ENCODE data around the gene SLC43A3.
"Not testable (repeated sequence)": the region's sequence is repeated elsewhere in the genome, so short reads cannot be mapped to it uniquely, and the experiment has no call there.

SLC43A3 gene

DNA sequence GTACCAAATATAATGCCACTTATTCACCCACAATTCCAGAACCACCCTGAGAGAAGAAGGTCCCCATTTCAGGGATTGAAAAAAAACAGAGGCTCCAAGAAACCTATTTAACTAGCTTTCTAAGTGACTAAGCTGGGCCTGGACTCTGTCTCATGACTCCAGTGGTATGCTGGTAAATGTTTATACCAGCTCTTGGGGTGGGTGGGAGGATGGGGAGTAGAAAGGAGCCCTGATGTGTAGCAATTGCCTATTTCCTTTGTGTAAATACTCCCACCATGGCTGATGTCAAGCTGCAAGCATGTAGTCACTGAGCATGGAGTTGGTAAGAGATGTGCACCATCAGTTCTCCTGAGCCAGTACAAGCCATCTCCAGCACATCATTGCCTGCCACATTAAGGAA is 48.7 kb downstream of the SLC43A3 start:
- DNase-seq (ENCODE audit: insufficient read length, low spot score) (no peak), FAIRE-seq (no peak)
- no peak for TF ChIP-seq POLR2A (IDR thresholded peaks at IDR 0.05; ENCODE audit: low read depth, low read length)

- no peak for TF ChIP-seq POLR2A (IDR thresholded peaks at IDR 0.05; ENCODE audit: low read depth, low read length)
- FAIRE-seq (no peak), DNase-seq (ENCODE audit: insufficient read length, low spot score) (no peak)
Measured at GRCh38 chr11:57377107-57377506, 49.8 kb downstream of the SLC43A3 start.

DNA sequence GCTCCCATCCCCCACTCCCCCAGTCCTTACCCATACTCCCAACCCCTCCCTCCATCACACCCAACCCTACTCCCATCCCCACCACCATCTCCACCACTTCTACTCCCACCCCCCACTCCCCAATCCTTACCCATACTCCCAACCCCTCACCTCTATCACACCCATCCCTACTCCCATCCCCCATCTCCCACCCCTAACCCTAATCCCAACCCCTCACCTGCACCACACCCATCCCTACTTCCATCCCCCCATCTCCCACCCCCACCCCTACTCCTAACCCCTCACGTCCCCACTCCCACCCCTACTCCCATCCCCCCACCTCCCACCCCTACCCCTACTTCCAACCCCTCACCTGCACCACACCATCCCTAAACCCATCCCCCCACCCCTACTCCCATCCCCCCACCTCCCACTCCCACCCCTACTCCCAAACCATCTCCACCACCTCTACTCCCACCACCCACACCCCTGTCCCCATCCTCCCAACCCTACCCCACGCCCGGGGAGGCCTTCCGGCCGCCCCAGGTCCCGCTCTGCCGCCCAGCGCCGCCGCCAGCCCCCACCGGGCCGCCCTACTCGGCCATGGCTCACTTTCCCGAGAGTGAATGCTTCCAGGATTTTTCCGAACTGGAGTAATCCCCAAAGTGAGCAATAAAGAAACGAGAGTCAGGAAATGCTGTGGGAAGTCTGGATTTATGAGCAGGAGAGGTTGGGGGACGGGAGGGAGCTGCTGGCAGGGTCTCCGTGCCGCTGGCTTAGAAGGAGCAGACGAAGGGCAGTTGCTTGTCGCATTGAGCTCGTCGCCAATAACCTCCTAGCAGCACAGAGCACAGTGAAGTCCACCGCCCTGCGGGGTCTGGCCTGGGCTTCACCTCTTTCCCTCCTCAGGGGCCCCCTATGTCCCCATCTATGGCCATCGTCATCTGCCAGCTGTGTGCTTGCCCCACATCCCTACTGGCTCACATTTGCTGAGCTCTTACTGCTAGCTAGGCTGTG is 50.5 kb downstream of the SLC43A3 start:
- TF ChIP-seq POLR2A (IDR thresholded peaks at IDR 0.05; ENCODE audit: low read depth, low read length): no peak
- DNase-seq (ENCODE audit: insufficient read length, low spot score) (no peak), FAIRE-seq (no peak)

DNA sequence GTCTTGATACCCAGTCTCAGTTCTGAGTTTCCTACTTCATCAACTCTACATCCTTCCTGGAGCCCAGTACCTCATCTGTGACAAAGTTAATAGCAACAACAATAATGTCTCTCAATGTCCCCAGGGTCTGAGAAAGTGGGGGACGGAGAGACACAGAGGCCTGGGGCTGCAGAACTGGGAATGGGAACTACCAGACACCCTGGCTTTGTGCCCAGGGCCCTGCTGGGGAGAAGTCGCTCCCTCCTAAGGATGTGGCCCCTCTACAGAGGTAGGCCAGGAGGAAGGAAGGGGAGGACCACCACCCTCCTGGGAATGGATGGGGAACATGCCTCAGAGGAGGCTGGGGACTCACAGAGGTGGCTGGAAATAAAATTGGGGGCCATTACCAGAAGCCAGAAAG is 51.4 kb downstream of the SLC43A3 start:
- FAIRE-seq: no peak
- no peak for TF ChIP-seq POLR2A (IDR thresholded peaks at IDR 0.05; ENCODE audit: low read depth, low read length)
- no peak for DNase-seq (ENCODE audit: insufficient read length, low spot score)

- FAIRE-seq: no peak
- no peak for DNase-seq (ENCODE audit: insufficient read length, low spot score)
- TF ChIP-seq POLR2A (IDR thresholded peaks at IDR 0.05; ENCODE audit: low read depth, low read length): no peak
Measured at GRCh38 chr11:57374966-57375365, 52.0 kb downstream of the SLC43A3 start.

GRCh38 chr11:57373146-57373545 is 53.8 kb downstream of the SLC43A3 start:
- DNase-seq (ENCODE audit: insufficient read length, low spot score) (no peak), FAIRE-seq (no peak)
- no peak for TF ChIP-seq POLR2A (IDR thresholded peaks at IDR 0.05; ENCODE audit: low read depth, low read length)

GRCh38 chr11:57370941-57371340 is 56.0 kb downstream of the SLC43A3 start:
- TF ChIP-seq POLR2A (IDR thresholded peaks at IDR 0.05; ENCODE audit: low read depth, low read length): no peak
- DNase-seq (ENCODE audit: insufficient read length, low spot score) (no peak), FAIRE-seq (no peak)

GRCh38 chr11:57370251-57370650 is 56.7 kb downstream of the SLC43A3 start:
- FAIRE-seq (no peak), DNase-seq (ENCODE audit: insufficient read length, low spot score) (no peak)
- TF ChIP-seq POLR2A (IDR thresholded peaks at IDR 0.05; ENCODE audit: low read depth, low read length): no peak

DNA sequence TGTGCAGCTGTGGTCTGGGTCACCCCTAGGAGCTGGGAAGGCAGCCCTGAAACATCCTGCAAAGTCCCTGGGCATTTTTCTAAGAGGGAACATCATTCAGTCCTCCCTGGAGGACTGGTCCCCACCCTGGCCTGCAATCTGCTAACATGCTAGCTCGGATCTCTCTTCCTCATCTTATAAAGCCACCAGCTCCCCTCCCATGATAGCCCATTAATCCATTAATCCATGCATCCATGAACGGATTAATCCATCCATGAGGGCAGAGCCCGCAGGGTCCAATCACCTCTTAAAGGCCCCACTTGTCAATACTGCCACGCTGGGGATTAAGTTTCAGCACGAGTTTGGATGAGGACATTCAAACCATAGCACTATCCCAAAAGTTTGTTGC is 58.1 kb downstream of the SLC43A3 start:
- TF ChIP-seq POLR2A (IDR thresholded peaks at IDR 0.05; ENCODE audit: low read depth, low read length): no peak
- no peak for FAIRE-seq

GRCh38 chr11:57368106-57368844 is 58.6 kb downstream of the SLC43A3 start:
- FAIRE-seq (no peak), DNase-seq (ENCODE audit: insufficient read length, low spot score) (no peak)
- TF ChIP-seq POLR2A (IDR thresholded peaks at IDR 0.05; ENCODE audit: low read depth, low read length): no peak

More for the DNA sequence above, 58.1 kb downstream of the SLC43A3 start:
- no peak for DNase-seq (ENCODE audit: insufficient read length, low spot score)

DNA sequence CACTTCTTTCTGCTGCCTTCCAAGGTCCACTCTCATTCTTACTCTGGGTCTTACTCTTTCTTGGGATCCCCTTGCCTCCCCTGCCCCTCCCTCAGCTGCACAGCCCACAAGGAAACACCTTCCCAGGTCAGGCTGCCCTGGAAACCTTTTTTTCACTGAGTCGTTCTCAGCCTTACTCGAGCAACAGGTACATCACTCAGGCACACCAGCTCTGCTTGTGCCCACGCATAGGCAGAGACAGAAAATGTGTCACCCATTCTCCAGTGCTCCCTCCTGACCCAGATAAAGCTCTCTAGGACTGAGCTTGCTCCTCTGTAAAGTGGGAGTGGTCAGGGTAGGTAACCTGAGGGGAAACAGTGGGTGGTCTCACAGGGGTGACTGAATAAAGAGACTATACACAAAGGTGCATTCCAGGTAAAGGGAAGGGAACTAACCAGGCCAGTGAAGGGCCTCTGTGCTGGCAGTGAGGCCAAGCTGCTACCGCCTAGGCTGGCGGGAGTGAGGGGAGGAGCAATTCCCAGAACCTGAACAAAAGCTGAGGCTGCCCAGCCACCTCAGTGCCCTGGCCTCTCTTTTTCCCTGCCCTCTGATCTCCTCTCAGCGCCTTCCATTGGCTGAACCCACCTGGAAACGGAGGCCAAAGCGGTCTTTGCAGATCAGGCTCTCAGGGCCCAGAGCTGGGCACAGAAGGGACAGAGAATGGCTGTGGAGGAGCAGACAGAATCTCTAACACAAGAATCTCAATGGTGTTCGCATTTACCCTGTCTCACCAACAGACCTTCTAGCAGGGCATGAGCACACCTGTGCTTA is 61.9 kb downstream of the SLC43A3 start:
- FAIRE-seq: no peak
- DNase-seq (ENCODE audit: insufficient read length, low spot score): no peak
- no peak for TF ChIP-seq POLR2A (IDR thresholded peaks at IDR 0.05; ENCODE audit: low read depth, low read length)

DNA sequence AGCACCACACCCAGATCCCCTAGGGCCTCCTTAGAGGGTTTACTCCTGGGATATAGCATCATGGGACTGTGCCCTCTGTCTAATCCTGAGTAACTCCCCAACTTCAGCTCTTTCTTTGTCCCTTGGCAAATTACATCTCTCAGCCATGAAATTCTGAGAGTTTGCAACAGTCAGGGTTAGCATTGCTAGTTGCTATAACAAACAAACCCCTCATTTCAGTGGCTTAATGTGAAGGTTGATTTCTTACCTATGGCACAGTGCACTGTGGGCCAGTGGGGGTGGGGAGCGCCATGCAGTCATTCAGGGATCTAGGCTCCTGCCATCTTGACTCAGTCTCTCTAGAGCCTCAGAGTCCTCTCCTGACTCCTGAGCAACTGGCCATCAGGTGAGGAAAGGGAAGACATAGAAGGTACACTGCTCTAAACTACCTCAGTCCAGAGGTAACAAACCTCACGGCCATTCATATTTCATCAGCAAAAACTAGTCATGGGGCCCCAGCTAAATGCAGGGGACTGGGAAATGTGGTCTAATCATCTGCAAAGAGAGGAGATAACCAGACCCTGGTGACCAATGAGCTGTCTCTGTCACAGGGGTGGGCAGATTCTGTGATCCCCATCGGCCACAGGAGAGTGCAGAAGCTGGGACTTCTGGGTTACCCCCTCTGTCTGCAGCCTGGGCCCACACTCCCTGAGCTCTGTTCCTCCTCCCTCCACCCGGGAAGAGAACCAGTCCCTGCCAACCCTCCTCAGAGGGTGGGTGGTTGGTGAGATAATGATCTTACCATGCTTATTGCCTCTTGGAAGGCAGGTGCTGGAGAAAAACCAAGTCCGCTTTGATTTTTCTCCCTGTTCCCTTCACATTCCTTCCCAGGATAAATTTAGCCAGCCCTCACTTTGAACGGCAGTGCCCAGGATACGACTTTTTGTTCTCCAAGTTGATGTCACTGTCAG is 63.5 kb downstream of the SLC43A3 start:
- DNase-seq (ENCODE audit: insufficient read length, low spot score): no peak
- TF ChIP-seq POLR2A (IDR thresholded peaks at IDR 0.05; ENCODE audit: low read depth, low read length): no peak
- FAIRE-seq: no peak

DNA sequence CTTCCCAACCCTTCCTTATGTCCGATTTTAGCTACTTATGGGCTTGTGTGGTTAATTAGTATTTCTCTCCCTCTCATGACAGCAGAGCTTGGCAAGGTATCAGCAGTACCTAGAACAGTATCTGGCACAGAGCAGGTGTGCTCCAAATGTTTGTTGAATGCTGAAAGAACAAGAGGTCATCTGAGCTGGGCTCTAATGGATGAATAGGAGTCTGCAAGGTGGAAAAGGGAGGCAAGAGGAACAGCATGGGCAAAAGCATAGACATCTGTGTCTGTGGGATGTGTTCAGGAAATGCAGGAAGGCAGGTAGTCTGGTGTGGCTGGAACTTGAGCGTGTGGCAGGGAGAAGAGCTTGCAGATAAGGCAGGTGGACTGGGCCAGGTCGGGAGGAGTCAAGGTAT is 65.0 kb downstream of the SLC43A3 start:
- TF ChIP-seq POLR2A (IDR thresholded peaks at IDR 0.05; ENCODE audit: low read depth, low read length): no peak
- FAIRE-seq: no peak
- no peak for DNase-seq (ENCODE audit: insufficient read length, low spot score)

GRCh38 chr11:57361420-57361819 is 65.5 kb downstream of the SLC43A3 start:
- FAIRE-seq; DNase-seq (ENCODE audit: insufficient read length, low spot score): not testable (repeated sequence)
